GM13976 (cell line): ENCODE measurements around the gene SFXN5.

Experiments used
- DNase-seq: peaks from one replicate; pipeline ENCODE4 v3.0.0; 2012; ENCODE audit warnings: low spot score
- CTCF ChIP-seq: IDR thresholded peaks from 2 replicates; pipeline ENCODE4 v1.5.1; 2012; ENCODE audit warnings: borderline replicate concordance, mild to moderate bottlenecking; ENCODE audit not compliant: insufficient read depth; ENCODE audit errors: extremely low read depth, missing control alignments, control extremely low read depth
- in situ Hi-C: fragments of 300-500 bp; cut with MboI; formaldehyde crosslinking; loops from one replicate; pipeline ENCODE4 v1.12.0; 2022; ENCODE audit warnings: low sequenced_read_pairs, mixed read lengths, inconsistent platforms; ENCODE audit not compliant: unreplicated experiment

SFXN5 gene

DNA sequence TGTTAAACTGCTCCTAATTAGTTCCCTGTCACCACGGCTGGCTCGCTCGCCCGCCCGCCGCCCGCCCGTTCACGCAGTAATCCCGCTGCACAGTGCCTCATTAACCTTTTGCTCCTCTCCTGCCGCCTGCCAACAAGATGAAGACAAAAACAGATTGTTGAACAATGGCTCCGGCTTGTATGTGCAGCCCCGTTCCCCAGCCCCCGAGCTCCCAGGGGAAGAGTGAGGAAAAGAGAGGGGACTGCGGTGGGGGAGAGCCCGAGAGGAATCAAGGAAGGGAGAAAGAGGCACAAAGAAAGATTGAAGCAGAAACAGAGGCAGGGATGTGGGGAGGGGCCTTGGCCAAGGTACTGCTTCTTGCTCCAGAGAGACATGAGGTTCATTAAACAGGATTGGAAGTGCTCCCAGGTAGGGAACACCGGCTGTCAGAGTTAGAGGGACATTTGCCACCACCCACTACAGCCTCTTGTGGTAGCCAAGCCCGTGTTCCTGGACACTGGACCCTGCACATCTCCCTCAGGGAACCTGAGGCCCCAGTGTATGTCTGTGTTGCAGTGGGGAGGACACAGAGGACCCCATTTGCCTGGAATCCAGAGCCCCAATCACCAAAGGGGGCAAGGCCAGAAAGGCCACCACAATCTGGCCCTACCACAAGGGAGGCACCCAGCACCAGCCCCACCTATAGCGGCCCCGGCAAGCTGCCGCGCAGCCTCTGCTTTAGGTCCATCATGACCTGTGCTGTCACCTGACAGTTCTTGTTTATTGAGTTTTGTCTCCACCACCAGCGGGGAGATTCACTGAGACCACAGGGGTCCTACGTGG is 116.1 kb downstream of the SFXN5 start:
- no peak for DNase-seq
- in situ Hi-C loops, result no loop called here
- TF ChIP-seq CTCF, result no peak

DNA sequence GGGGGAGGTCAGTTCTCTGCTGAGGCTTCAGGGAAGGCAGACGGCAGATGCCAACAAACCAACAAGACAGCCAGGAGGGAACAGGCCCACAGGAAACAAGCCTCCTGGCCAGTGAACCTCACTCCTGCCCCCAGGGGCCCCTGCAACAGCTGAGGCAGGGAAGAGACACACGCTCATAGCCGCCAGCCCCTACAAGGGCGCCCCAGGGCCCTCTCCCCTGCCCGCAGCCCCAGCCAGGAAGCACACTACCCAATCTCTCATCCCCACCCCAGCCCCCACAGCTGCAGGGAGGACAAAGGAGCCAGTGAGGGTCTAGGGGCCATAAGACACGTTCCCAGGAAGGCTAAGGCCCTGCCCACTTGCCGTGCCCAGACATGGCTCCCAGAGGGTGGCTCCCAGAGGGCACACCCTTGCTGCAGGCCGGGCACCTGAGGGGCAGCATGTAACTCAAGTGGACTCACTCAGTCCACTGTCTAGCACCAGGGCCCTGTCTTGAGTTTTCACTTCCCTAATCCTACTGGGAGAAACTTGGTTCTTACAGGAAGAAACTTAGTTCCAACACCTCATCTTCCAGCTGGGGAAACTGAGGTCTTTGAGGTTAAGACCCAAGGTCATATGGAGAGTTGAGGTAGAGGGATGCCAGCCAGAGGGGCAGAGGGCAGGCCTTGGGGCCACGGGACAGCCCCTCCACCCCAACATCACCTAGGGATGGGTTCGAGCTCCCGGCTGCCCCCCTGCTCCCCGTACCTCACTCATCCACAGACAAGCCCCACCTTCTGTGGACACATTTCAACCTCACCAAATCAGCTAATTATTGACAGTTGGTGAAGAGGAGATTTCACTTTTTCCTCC is 116.9 kb downstream of the SFXN5 start:
- TF ChIP-seq CTCF, result no peak
- no peak for DNase-seq
- in situ Hi-C loops, result no loop called here

- TF ChIP-seq CTCF, result no peak
- in situ Hi-C loops, result no loop called here
- no peak for DNase-seq
Observed at GRCh38 chr2:72953976-72954375, 117.5 kb downstream of the SFXN5 start.

GRCh38 chr2:72953528-72953927 is 118.0 kb downstream of the SFXN5 start:
- no peak for TF ChIP-seq CTCF
- no peak for DNase-seq
- in situ Hi-C loops, result no loop called here

- TF ChIP-seq CTCF, result no peak
- DNase-seq, result no peak
- in situ Hi-C loops, result no loop called here
Observed at GRCh38 chr2:72952961-72953360, 118.6 kb downstream of the SFXN5 start.

DNA sequence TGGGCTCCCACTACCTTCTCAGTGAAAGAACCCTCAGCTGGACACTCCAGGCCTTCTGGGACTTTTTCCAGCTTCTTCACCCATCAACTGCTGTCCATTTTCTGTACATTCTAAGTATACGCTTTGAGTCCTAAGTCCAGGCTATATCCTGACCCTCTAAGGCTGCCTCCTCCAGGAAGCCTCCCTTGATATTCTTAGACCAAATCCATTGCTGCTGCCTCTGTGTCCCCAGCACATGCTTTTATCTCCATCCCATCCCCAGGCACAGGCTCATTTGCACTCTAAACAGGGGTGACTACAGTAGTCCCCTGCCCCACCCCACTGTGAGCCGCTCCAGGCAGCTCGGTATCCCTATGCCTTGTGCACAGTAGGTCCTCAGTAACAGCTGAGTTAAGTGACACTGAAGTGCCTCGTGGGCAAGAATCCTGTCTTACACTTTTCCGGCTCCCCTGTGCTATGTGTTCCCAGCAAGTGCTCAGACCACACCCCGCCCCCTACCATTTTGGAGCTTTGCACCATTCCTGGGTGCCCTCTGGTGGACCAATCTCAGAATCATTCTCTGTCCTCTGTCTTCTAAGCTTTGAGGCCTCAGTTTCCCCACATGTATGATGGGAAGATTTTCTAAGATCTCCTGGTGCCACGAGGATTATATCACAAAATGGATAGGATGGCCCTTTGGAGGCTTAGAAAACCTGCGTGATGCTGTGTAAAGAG is 119.2 kb downstream of the SFXN5 start:
- no peak for TF ChIP-seq CTCF
- no peak for DNase-seq
- in situ Hi-C loops, result no loop called here
